CD14-positive monocyte (primary cell): ENCODE data around the gene ARHGDIB. TPM values are rescaled to one million over a fixed set of nuclear protein-coding genes. Genes with fewer than 3 reads are reported as not detected.

Experiments
- DNase-seq, 3 donors: peaks; one replicate each; pipeline ENCODE4 v3.0.0-alpha.2; 2011 to 2022
- H2AFZ ChIP-seq: 2 replicates; pipeline ENCODE4 v1.6.0; 2012; ENCODE audit warnings: mild to moderate bottlenecking, low read depth, low read length, inconsistent platforms; ENCODE audit not compliant: insufficient read depth, poor library complexity, severe bottlenecking
- H3K27ac ChIP-seq, 2 donors: 1 replicate in 1 of 2; 2 replicates in 1 of 2; pipeline ENCODE4 v1.5.1; 2012 to 2013; ENCODE audit warnings: low read length in 2 of 2, control low read depth in 1 of 2, inconsistent platforms in 1 of 2, low read depth in 1 of 2, mild to moderate bottlenecking in 1 of 2
- H3K27me3 ChIP-seq, 2 donors: one replicate each; pipeline versions ENCODE4 v1.6.0 to v1.6.1; 2011 to 2013; ENCODE audit warnings: low read length in 2 of 2; ENCODE audit not compliant: control insufficient read depth in 2 of 2, insufficient read depth in 2 of 2
- H3K36me3 ChIP-seq, 2 donors: replicated peaks in 1 of 2; 1 replicate in 1 of 2; 2 replicates in 1 of 2; pipeline versions ENCODE4 v1.5.1 to v1.6.1; 2012 to 2013; ENCODE audit warnings: low read length in 2 of 2, control low read depth in 1 of 2, inconsistent platforms in 1 of 2, mild to moderate bottlenecking in 1 of 2; ENCODE audit not compliant: insufficient read depth in 2 of 2, control insufficient read depth in 1 of 2
- H3K4me1 ChIP-seq, 2 donors: 1 replicate in 1 of 2; 2 replicates in 1 of 2; pipeline versions ENCODE4 v1.5.1 to v1.6.1; 2012 to 2013; ENCODE audit warnings: low read length in 2 of 2, control low read depth in 1 of 2, inconsistent platforms in 1 of 2, mild to moderate bottlenecking in 1 of 2, moderate library complexity in 1 of 2; ENCODE audit not compliant: insufficient read depth in 2 of 2, control insufficient read depth in 1 of 2
- H3K4me2 ChIP-seq: replicated peaks from 2 replicates; pipeline ENCODE3; 2012; ENCODE audit warnings: low read length, moderate library complexity, mild to moderate bottlenecking; ENCODE audit not compliant: poor library complexity, severe bottlenecking; ENCODE audit errors: extremely low read depth
- H3K4me3 ChIP-seq, 3 experiments: fragments of 200-600 bp in 1 of 3; sonication (generic) in 1 of 3; replicated peaks in 1 of 3; 1 replicate in 2 of 3; 2 replicates in 1 of 3; pipeline ENCODE4 v1.5.1; 2011 to 2013; ENCODE audit warnings: low read length in 3 of 3, mild to moderate bottlenecking in 3 of 3, control low read depth in 2 of 3, low read depth in 2 of 3, inconsistent platforms in 1 of 3, moderate library complexity in 1 of 3
- H3K79me2 ChIP-seq: 2 replicates; pipeline ENCODE4 v1.6.0; 2012; ENCODE audit warnings: mild to moderate bottlenecking, control low read depth, inconsistent platforms, low read length, moderate library complexity; ENCODE audit not compliant: insufficient read depth
- H3K9ac ChIP-seq: 2 replicates; pipeline ENCODE4 v1.6.0; 2017; ENCODE audit warnings: low read length, mild to moderate bottlenecking; ENCODE audit not compliant: insufficient read depth, poor library complexity, severe bottlenecking
- H3K9me3 ChIP-seq, 2 donors: replicated peaks in 1 of 2; 1 replicate in 1 of 2; 2 replicates in 1 of 2; pipeline versions ENCODE4 v1.5.1 to v1.6.1; 2012 to 2013; ENCODE audit warnings: low read length in 2 of 2, control low read depth in 1 of 2; ENCODE audit not compliant: control insufficient read depth in 1 of 2, insufficient read depth in 1 of 2
- H4K20me1 ChIP-seq: 2 replicates; pipeline ENCODE4 v1.6.0; 2012; ENCODE audit warnings: mild to moderate bottlenecking, low read length, control low read depth, moderate library complexity; ENCODE audit not compliant: insufficient read depth
- H3K27ac Mint-ChIP-seq, 7 donors: one replicate each; pipeline ENCODE4 v1.8.0; 2020; ENCODE audit warnings: mild to moderate bottlenecking in 7 of 7, mixed read lengths in 7 of 7, moderate library complexity in 6 of 7, inconsistent platforms in 2 of 7
- H3K27me3 Mint-ChIP-seq, 3 donors: one replicate each; pipeline ENCODE4 v1.8.0; 2021 to 2022; ENCODE audit warnings: low read depth in 3 of 3, mild to moderate bottlenecking in 3 of 3, mixed read lengths in 3 of 3, moderate library complexity in 3 of 3, inconsistent platforms in 1 of 3
- H3K36me3 Mint-ChIP-seq, 2 donors: one replicate each; pipeline ENCODE4 v1.8.0; 2020; ENCODE audit warnings: mixed read lengths in 2 of 2, inconsistent platforms in 1 of 2, mild to moderate bottlenecking in 1 of 2
- H3K4me1 Mint-ChIP-seq: one replicate; pipeline ENCODE4 v1.8.0; 2020; ENCODE audit warnings: mild to moderate bottlenecking, mixed read lengths
- H3K4me3 Mint-ChIP-seq, 2 donors: one replicate each; pipeline ENCODE4 v1.8.0; 2020; ENCODE audit warnings: mild to moderate bottlenecking in 2 of 2, mixed read lengths in 2 of 2, moderate library complexity in 1 of 2
- H3K9me3 Mint-ChIP-seq, 7 donors: one replicate each; pipeline ENCODE4 v1.8.0; 2020 to 2022; ENCODE audit warnings: mixed read lengths in 7 of 7, mild to moderate bottlenecking in 6 of 7, moderate library complexity in 6 of 7, inconsistent platforms in 2 of 7
- CTCF ChIP-seq: fragments of 200-600 bp; IDR thresholded peaks from one replicate; pipeline ENCODE4 v1.8.0; 2022; ENCODE audit warnings: antibody characterized with exemption, mild to moderate bottlenecking
- WGBS: methylation state at CpG from one replicate; pipeline ENCODE4 v1.1.5; 2013; ENCODE audit warnings: missing lambda C conversion rate; ENCODE audit not compliant: insufficient coverage; 5-methylcytosine and 5-hydroxymethylcytosine counted together
- intact Hi-C, 2 donors: fragments of 100-400 bp; cut with micrococcal nuclease; formaldehyde crosslinking; loops; one replicate each; pipeline versions ENCODE4 v1.15.0 to v1.15.1; 2023
- polyA plus RNA-seq, 3 donors: library from polyadenylated mRNA; depleted of rRNA in 1 of 3; unstranded in 2 of 3; stranded (reverse) in 1 of 3; fragments of 300-500 nt in 2 of 3; fragments of >200 nt in 1 of 3; fragmentation: Illumina TruSeq in 2 of 3; gene quantifications; 1 replicate in 2 of 3; 2 replicates in 1 of 3; pipeline ENCODE4 v1.2.3, GENCODE V29; 2012 to 2021

ARHGDIB gene
- polyA plus RNA-seq, 3 donors = 1,199 to 2,228 (median 1,854) TPM

- H3K4me2 ChIP-seq = no peak overlapping the region
- H3K9me3 ChIP-seq = no peaks in the 10 kb centered on the region
- H3K27me3 ChIP-seq = no peaks in the 10 kb centered on the region
- peaks cover 6 to 21% of the 10 kb centered on the region in 2 donors for H3K4me1 ChIP-seq
- 100% methylated on average over 1 of the region's 3 CpGs for WGBS
- peaks cover 41% of the 10 kb centered on the region for H4K20me1 ChIP-seq
- no peak overlapping the region for H3K27ac ChIP-seq
- Mint-ChIP-seq H3K36me3 (peaks cover 61 to 68% of the 10 kb centered on the region in 2 donors), H3K27ac (peak overlapping the region in 1 of 7 donors; percentile 27), H3K4me1 (peaks cover 30% of the 10 kb centered on the region), H3K27me3 (no peaks in the 10 kb centered on the region), H3K4me3 (no peak overlapping the region), H3K9me3 (no peaks in the 10 kb centered on the region)
- intact Hi-C loops = loop anchor here in 1 of 2 donors (10.0 kb wide), 1 partner anchor 92 kb away; the partner anchor contains the start of gene ART4
- no peak for TF ChIP-seq CTCF
- H3K4me3 ChIP-seq = no peak overlapping the region
- no peak for DNase-seq
- H3K36me3 ChIP-seq = peaks cover 47 to 88% of the 10 kb centered on the region in 2 donors
- no peak overlapping the region for H3K9ac ChIP-seq
- peaks cover under 1% of the 10 kb centered on the region for H3K79me2 ChIP-seq
- H2AFZ ChIP-seq = no peak overlapping the region
Measured at GRCh38 chr12:14937014-14937413, 24.4 kb downstream of the ARHGDIB start.

GRCh38 chr12:14936224-14936861, 25.1 kb downstream of the ARHGDIB start:
- no peak overlapping the region for H3K4me2 ChIP-seq
- intact Hi-C loops = loop anchor here in 1 of 2 donors (10.0 kb wide), 1 partner anchor 92 kb away; the partner anchor contains the start of gene ART4

More at GRCh38 chr12:14936224-14936861, 25.1 kb downstream of the ARHGDIB start:
- Histone ChIP-seq H3K79me2 (no peaks in the 10 kb centered on the region), H3K9me3 (no peaks in the 10 kb centered on the region), H3K27me3 (no peaks in the 10 kb centered on the region), H3K36me3 (peaks cover 48 to 88% of the 10 kb centered on the region in 2 donors), H3K27ac (no peak overlapping the region), H3K9ac (no peak overlapping the region), H3K4me3 (no peak overlapping the region), H3K4me1 (peaks cover 6 to 21% of the 10 kb centered on the region in 2 donors), H2AFZ (no peak overlapping the region), H4K20me1 (peaks cover 34% of the 10 kb centered on the region)
- 91% methylated on average over 3 of the region's 6 CpGs for WGBS
- H3K4me3 Mint-ChIP-seq = no peak overlapping the region
- no peaks in the 10 kb centered on the region for H3K9me3 Mint-ChIP-seq
- DNase-seq = no peak
- peaks cover 27% of the 10 kb centered on the region for H3K4me1 Mint-ChIP-seq
- peak; percentile 18 for TF ChIP-seq CTCF
- H3K27me3 Mint-ChIP-seq = no peaks in the 10 kb centered on the region
- no peak overlapping the region for H3K27ac Mint-ChIP-seq
- H3K36me3 Mint-ChIP-seq = peaks cover 63 to 69% of the 10 kb centered on the region in 2 donors
